Lower leg skin (tissue), 4 donors: ENCODE measurements around the gene HMGB1. TPM values are rescaled to one million over a fixed set of nuclear protein-coding genes. Genes with fewer than 3 reads are reported as not detected.

Experiments used
- DNase-seq, 2 donors: peaks; one replicate each; pipeline ENCODE4 v3.0.0-alpha.2; 2019; ENCODE audit warnings: low spot score in 2 of 2
- H3K4me3 ChIP-seq: fragments of 200-600 bp; sonication (generic); 2 replicates; pipeline ENCODE4 v1.5.1; 2017; ENCODE audit warnings: mild to moderate bottlenecking, low read depth; ENCODE audit not compliant: poor library complexity, severe bottlenecking
- POLR2A ChIP-seq, 2 donors: fragments of 450-650 bp; IDR thresholded peaks; one replicate each; pipeline ENCODE4 v1.6.1; 2016 to 2017; ENCODE audit warnings: antibody characterized with exemption in 2 of 2, mild to moderate bottlenecking in 1 of 2, moderate library complexity in 1 of 2
- WGBS, 2 donors: methylation state at CpG; one replicate each; pipeline ENCODE4 v1.1.5; 2018; 5-methylcytosine and 5-hydroxymethylcytosine counted together
- intact Hi-C: fragments of 100-400 bp; cut with DNase I; formaldehyde crosslinking; loops from one replicate; pipeline ENCODE4 v1.15.0; 2023; ENCODE audit warnings: low total_unique reads
- total RNA-seq, 4 donors: library from RNA; depleted of rRNA; stranded (reverse); fragments of >200 nt; gene quantifications; one replicate each; pipeline ENCODE4 v1.1.0, GENCODE V29; 2016
- TF ChIP-seq, protein P1 (sequence below), 3 donors: fragments of 450-650 bp; IDR thresholded peaks; one replicate each; pipeline ENCODE4 v1.5.1; 2016; ENCODE audit warnings: antibody characterized with exemption in 3 of 3, mild to moderate bottlenecking in 3 of 3, moderate library complexity in 2 of 3

The HMGB1 gene
- total RNA-seq, 4 donors from 2014 or later, result 158 to 262 (median 208) TPM

DNA sequence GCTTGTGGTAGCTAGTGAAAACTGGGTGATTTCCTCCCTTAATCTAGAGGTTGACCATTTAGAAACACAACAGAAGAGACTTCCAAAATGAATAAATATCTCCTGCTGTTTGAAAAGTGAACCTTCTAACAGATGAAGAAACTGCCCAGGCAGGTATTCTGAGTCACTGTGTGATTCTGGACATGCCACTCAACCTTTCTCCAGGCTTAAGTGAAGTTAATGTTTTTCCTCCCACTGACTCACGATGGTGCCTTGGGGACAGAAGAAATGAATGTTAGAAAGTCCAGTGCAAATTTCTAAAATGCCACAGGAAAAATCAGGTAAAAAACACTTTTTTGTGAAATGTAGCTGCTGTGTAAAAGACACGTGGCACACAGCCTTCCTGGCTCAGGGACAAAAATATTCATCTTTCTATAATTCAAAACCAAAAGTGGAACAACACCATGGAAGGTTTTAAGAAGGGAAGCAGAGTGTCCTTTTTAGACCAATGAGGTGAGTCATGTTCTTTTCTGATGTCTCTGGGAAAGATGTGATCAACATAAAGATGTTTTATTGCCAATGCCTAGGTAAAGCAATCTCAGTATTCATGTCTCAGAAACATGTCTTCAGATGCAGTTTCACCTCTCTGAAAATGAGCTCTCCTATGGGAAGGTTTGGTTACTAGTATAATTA lies 34.3 kb downstream of the HMGB1 start:
- H3K4me3 ChIP-seq, result no peak overlapping the region
- intact Hi-C loops, result no loop called here
- TF ChIP-seq, protein P1, sequence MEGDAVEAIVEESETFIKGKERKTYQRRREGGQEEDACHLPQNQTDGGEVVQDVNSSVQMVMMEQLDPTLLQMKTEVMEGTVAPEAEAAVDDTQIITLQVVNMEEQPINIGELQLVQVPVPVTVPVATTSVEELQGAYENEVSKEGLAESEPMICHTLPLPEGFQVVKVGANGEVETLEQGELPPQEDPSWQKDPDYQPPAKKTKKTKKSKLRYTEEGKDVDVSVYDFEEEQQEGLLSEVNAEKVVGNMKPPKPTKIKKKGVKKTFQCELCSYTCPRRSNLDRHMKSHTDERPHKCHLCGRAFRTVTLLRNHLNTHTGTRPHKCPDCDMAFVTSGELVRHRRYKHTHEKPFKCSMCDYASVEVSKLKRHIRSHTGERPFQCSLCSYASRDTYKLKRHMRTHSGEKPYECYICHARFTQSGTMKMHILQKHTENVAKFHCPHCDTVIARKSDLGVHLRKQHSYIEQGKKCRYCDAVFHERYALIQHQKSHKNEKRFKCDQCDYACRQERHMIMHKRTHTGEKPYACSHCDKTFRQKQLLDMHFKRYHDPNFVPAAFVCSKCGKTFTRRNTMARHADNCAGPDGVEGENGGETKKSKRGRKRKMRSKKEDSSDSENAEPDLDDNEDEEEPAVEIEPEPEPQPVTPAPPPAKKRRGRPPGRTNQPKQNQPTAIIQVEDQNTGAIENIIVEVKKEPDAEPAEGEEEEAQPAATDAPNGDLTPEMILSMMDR (IDR thresholded peaks at IDR 0.05), result no peak
- no peak for TF ChIP-seq POLR2A (IDR thresholded peaks at IDR 0.05)
- WGBS, 2 donors, result 39 to 47% methylated on average over 2 of the region's 2 CpGs
- DNase-seq, result no peak

DNA sequence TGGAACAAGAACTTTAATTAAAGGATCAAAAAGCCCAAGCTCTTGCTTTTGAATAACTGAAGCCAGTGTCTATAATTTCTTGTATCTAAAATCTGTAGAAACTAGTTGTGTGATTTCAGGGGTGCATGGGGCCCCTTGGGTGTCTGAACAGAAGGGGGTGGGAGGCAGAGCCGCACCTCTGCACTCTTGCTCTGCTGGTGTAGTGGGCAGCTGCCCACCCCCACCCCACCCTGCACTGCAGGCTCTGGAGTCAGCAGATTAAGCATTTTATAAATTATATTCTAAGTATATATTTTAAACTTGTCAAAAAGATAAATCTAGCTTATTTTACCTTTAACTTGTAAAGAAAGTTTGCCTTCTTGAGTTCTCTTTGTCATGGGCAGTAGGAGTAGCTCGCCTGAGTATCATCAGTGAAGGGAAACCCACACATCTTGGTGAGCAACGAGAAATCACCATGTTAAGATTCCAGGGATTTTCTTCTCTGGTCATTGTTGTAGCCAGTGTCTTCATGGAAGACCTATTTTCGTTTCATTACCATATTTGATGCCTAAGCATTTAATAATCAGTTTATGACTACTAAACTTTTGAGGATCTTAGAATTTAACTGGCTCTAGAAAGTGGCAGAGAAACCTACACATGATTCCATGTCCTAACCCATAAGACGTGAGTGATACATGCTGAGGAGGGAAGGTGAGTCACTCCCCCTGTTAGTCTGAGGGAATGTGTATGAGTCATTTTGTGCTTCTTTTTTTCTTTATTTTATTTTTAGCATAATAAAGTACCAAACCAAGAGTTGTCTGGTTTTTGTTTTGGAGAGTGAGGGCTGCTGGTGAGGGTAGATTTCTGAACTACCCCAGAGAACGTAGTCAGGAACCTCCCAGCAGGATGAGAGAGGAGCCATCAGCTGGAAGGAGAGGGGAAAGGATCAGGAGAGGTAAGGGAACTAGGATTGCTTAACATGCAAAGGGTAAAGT lies 35.7 kb downstream of the HMGB1 start:
- intact Hi-C loops, result no loop called here
- WGBS, 2 donors, result 26 to 32% methylated on average over 6 of the region's 6 CpGs
- no peak for DNase-seq
- H3K4me3 ChIP-seq, result no peak overlapping the region
- TF ChIP-seq POLR2A (IDR thresholded peaks at IDR 0.05), result no peak
- TF ChIP-seq, protein P1 (IDR thresholded peaks at IDR 0.05), result no peak

DNA sequence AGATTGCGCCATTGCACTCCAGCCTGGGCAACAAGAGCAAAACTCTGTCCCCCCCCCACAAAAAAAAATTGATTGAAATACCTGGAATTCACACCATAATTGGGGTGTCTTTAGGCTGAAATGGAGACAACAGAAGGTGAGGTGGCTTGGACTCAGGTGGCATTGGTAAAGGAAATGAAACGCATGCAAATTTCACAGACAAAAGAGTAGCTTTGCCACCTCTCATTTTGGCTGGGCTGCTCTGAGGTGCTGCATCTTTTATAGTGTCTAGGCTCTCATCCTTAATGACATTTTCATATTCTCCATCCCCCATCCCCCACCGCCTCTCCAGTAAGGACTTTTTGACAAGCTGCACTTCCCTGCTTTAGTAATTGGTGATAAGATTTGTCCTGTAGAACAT lies 36.5 kb downstream of the HMGB1 start:
- no peak for DNase-seq
- TF ChIP-seq, protein P1 (IDR thresholded peaks at IDR 0.05), result no peak
- TF ChIP-seq POLR2A (IDR thresholded peaks at IDR 0.05), result no peak
- intact Hi-C loops, result no loop called here
- 71 to 74% methylated on average over 3 of the region's 3 CpGs for WGBS, 2 donors
- H3K4me3 ChIP-seq, result no peak overlapping the region

DNA sequence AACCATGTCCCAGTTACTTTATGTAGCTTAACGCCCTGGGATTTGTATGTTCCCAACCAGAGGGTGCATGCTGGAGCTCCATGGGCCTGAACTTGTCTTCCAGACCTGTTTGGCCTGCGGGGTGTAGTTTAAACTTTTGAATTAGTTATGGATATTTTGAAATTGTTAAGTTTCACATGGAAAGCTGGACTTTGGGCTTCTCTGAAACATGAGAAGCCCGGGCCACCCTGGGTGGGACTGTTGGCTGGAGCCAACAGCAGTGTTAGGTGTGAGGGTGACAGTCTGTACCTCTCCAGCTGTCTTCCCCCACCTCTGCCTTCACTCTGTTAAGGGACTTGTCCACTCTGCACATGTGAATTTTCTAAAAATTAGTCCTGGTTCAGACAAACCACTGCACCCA lies 41.8 kb downstream of the HMGB1 start:
- no peak for DNase-seq
- intact Hi-C loops, result no loop called here
- TF ChIP-seq, protein P1 (IDR thresholded peaks at IDR 0.05), result no peak
- TF ChIP-seq POLR2A (IDR thresholded peaks at IDR 0.05), result no peak

DNA sequence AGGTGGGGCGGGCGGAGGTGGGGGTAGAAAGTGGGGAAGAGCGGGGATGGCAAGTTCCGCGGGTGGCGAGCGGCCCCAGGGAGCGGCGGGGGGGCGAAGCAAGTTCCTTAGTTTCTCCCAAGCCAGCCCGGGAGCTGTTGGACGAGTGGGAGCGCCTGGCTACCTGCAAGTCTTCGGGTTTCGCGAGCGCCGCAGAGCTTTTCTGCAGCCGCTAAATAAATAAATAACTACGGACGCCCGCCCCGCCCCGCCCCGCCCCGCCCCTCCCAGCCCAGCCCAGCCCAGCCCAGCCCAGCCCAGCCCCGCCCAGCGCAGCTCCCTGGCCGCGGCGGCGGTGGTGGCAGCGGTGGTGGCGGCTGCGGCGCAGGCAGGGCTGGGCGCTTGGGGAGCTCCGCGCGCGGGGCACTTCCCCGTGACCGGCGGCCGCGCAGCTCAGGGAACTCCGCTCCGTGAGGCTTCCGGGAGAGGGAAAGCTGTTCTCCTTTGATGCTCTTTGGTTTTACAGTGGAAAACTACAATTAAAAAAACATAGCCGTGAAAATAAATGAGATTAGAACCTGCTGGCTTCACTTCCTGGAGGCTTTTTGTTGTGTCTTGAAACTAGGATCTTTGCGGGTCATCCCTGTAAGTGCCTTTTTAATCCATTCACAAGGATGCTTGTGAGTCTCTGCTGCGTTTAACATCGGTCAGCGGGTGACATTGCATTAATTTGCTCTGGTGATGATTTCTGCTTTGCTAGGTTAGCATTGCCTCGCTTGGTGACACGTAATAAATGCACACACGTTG lies 43.5 kb downstream of the HMGB1 start, which contains the start of gene UBE2L5:
TSS of gene UBE2L5 (plus strand) at position 440 of the 786 bp plus-strand sequence. CDS start 5,498 bp downstream, outside the sequence.
- intact Hi-C loops, result no loop called here

More for the DNA sequence above, 41.8 kb downstream of the HMGB1 start:
- WGBS, 2 donors, result 61 to 67% methylated on average over 3 of the region's 3 CpGs
- no peak overlapping the region for H3K4me3 ChIP-seq

More for the DNA sequence above, 43.5 kb downstream of the HMGB1 start, which contains the start of gene UBE2L5:
- peak; percentile 70 to 95 for DNase-seq
- 0 to 1% methylated on average over 35 to 40 of the region's 57 CpGs for WGBS, 2 donors
- TF ChIP-seq, protein P1 (IDR thresholded peaks at IDR 0.05), result no peak
- TF ChIP-seq POLR2A (IDR thresholded peaks at IDR 0.05), result peak in 1 of 2 donors; percentile 10
- peak within 1 kb of the TSS; percentile 27 for H3K4me3 ChIP-seq
